Ascending aorta (tissue), 2 donors: ENCODE results near the gene ZBTB7A. TPM values are rescaled to one million over a fixed set of nuclear protein-coding genes. Genes with fewer than 3 reads are reported as not detected.
"Not testable (repeated sequence)": the region's sequence is repeated elsewhere in the genome, so short reads cannot be mapped to it uniquely, and the experiment has no call there.

Experiments
- DNase-seq, 2 donors: peaks; one replicate each; pipeline ENCODE4 v3.0.0-alpha.2; 2019; ENCODE audit warnings: low spot score in 2 of 2
- H3K27ac ChIP-seq, 2 donors: fragments of 200-600 bp; sonication (generic); one replicate each; pipeline ENCODE4 v1.5.1; 2016 to 2017; ENCODE audit warnings: mild to moderate bottlenecking in 1 of 2
- H3K27me3 ChIP-seq: fragments of 200-600 bp; sonication (generic); one replicate; pipeline ENCODE4 v1.5.1; 2017
- H3K36me3 ChIP-seq, 2 donors: fragments of 200-600 bp; sonication (generic); one replicate each; pipeline ENCODE4 v1.5.1; 2016
- H3K4me1 ChIP-seq, 2 donors: fragments of 200-600 bp; sonication (generic); one replicate each; pipeline ENCODE4 v1.5.1; 2016 to 2017; ENCODE audit warnings: mild to moderate bottlenecking in 1 of 2
- H3K4me3 ChIP-seq, 2 donors: fragments of 200-600 bp; sonication (generic); one replicate each; pipeline ENCODE4 v1.5.1; 2016 to 2017; ENCODE audit warnings: mild to moderate bottlenecking in 1 of 2
- H3K9me3 ChIP-seq, 2 donors: fragments of 200-600 bp; sonication (generic); one replicate each; pipeline ENCODE4 v1.5.1; 2016
- intact Hi-C: fragments of 100-400 bp; cut with DNase I; formaldehyde crosslinking; loops from one replicate; pipeline ENCODE4 v1.15.1; 2023
- total RNA-seq: library from RNA; depleted of rRNA; stranded (reverse); fragments of >200 nt; gene quantifications from one replicate; pipeline ENCODE4 v1.1.0, GENCODE V29; 2016
- TF ChIP-seq, protein P1 (sequence below), 3 experiments: fragments of 200-600 bp in 2 of 3; fragments of 450-650 bp in 1 of 3; sonication (generic) in 2 of 3; IDR thresholded peaks; one replicate each; pipeline ENCODE4 v1.5.1; 2016 to 2019; ENCODE audit warnings: antibody characterized with exemption in 3 of 3, mild to moderate bottlenecking in 1 of 3, moderate library complexity in 1 of 3

ZBTB7A gene
- total RNA-seq, 1 donor from 2014 or later: 76.4 TPM

DNA sequence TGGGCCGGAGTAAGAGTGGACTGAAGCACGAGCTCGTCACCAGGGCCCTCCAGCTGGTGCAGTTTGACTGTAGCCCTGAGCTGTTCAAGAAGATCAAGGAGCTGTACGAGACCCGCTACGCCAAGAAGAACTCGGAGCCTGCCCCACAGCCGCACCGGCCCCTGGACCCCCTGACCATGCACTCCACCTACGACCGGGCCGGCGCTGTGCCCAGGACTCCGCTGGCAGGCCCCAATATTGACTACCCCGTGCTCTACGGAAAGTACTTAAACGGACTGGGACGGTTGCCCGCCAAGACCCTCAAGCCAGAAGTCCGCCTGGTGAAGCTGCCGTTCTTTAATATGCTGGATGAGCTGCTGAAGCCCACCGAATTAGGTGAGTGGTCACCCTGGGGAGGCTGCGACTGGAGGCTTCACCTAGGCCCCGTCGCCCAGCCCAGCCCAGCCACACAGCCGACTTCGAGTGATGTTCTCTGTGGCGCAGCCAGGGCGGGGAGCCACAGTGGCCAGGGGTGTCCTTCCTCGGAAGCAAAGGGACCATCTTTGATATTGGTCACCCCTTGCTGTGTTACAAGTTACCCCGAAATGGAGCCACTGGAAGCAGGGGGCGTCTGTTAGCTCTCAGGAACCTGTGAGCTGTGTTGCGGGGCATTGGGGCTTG is 53.6 kb downstream of the ZBTB7A start:
- Histone ChIP-seq H3K36me3 (peaks cover 22 to 23% of the 10 kb centered on the region in 2 donors), H3K9me3 (no peaks in the 10 kb centered on the region), H3K4me3 (no peak overlapping the region), H3K27me3 (no peaks in the 10 kb centered on the region), H3K27ac (no peak overlapping the region), H3K4me1 (peaks cover 5 to 45% of the 10 kb centered on the region in 2 donors)
- intact Hi-C loops: no loop called here
- no peak for DNase-seq
- TF ChIP-seq, protein P1, sequence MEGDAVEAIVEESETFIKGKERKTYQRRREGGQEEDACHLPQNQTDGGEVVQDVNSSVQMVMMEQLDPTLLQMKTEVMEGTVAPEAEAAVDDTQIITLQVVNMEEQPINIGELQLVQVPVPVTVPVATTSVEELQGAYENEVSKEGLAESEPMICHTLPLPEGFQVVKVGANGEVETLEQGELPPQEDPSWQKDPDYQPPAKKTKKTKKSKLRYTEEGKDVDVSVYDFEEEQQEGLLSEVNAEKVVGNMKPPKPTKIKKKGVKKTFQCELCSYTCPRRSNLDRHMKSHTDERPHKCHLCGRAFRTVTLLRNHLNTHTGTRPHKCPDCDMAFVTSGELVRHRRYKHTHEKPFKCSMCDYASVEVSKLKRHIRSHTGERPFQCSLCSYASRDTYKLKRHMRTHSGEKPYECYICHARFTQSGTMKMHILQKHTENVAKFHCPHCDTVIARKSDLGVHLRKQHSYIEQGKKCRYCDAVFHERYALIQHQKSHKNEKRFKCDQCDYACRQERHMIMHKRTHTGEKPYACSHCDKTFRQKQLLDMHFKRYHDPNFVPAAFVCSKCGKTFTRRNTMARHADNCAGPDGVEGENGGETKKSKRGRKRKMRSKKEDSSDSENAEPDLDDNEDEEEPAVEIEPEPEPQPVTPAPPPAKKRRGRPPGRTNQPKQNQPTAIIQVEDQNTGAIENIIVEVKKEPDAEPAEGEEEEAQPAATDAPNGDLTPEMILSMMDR (IDR thresholded peaks at IDR 0.05): no peak

DNA sequence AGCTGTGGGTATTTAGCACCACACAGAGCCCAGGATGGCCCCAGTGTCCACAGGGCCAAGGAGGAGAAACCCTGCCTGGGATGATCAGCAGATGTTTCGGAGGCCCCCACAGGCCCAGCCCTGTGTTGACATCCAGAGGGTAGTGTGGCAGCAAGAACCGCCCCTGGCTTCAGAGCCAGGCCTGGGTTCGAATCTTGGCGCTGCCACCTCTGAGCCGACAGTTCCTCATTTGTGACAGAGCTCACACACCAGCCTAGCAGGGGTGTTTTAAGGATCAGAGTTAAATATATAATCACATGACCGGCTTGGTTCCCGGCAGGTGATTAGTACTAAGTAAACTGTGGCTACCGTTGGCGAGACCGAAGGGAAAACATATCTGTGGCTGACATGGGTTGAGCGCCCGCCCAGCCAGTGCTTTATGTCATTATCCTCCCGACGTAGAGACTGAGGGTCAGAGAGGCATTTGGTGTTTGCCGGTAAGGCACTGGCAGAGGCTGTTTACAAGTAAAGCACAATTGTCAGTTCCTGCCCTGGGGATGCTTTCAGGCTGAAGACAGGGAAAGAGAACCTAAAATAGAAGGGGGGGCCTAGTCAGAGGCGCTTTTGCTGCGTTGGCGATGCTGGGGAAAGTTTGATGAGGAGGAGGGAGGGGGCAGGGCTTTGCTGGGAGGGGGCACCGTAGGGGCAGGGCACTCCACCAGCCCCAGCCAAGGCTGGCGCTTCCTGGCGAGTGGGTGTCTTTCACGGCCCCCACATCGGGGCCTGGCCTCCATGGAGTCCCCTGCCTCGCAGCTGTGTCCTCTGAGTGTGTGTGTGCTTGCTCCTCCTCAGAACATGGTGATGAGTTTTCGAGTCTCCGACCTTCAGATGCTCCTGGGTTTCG is 54.4 kb downstream of the ZBTB7A start:
- intact Hi-C loops: no loop called here
- Histone ChIP-seq H3K4me1 (peaks cover 5 to 45% of the 10 kb centered on the region in 2 donors), H3K27me3 (no peaks in the 10 kb centered on the region), H3K27ac (no peak overlapping the region), H3K4me3 (no peak overlapping the region), H3K9me3 (no peaks in the 10 kb centered on the region), H3K36me3 (peaks cover 22 to 23% of the 10 kb centered on the region in 2 donors)
- TF ChIP-seq, protein P1 (IDR thresholded peaks at IDR 0.05): no peak
- DNase-seq: no peak

DNA sequence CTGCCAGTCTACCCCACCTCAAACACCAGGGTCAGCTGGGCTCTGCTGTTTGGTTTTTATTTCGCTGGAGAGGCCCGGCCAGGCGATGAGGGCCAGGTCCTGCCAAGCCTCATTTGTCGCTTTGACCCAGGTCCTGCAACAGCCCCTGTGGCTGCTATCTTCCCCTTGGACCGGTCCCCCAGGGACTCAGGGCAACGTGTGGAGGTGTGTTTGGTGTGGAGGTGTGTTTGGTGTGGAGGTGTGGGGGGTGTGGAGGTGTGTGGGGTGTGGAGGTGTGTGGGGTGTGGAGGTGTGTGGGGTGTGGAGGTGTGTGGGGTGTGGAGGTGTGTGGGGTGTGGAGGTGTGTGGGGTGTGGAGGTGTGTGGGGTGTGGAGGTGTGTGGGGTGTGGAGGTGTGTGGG is 55.3 kb downstream of the ZBTB7A start:
- H3K36me3 ChIP-seq: peaks cover 22 to 23% of the 10 kb centered on the region in 2 donors
- H3K4me3 ChIP-seq, intact Hi-C loops, H3K27ac ChIP-seq, DNase-seq, H3K27me3 ChIP-seq, H3K9me3 ChIP-seq: not testable (repeated sequence)
- H3K4me1 ChIP-seq: peaks cover 5 to 47% of the 10 kb centered on the region in 2 donors

DNA sequence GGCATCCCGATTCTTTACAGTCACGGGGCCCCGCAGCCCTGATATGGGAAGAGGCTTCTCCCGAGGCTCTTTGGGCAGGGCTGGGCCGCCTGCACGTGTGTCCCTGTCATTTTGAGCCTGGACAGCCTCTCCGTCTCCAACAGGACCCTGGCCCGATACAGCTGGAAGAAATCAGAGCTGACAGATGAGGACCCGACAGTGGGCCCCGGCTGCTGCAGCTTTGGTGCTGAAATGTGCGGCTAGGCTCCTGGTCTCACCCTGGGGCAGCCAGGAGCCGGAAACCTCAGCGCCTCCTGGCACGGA is 55.9 kb downstream of the ZBTB7A start:
- peaks cover 5 to 42% of the 10 kb centered on the region in 2 donors for H3K4me1 ChIP-seq
- no peaks in the 10 kb centered on the region for H3K9me3 ChIP-seq
- H3K36me3 ChIP-seq: peaks cover 22 to 23% of the 10 kb centered on the region in 2 donors
- TF ChIP-seq, protein P1 (IDR thresholded peaks at IDR 0.05): no peak
- H3K27ac ChIP-seq: no peak overlapping the region
- H3K4me3 ChIP-seq: no peak overlapping the region
- H3K27me3 ChIP-seq: no peaks in the 10 kb centered on the region
- intact Hi-C loops: no loop called here
- DNase-seq: no peak

DNA sequence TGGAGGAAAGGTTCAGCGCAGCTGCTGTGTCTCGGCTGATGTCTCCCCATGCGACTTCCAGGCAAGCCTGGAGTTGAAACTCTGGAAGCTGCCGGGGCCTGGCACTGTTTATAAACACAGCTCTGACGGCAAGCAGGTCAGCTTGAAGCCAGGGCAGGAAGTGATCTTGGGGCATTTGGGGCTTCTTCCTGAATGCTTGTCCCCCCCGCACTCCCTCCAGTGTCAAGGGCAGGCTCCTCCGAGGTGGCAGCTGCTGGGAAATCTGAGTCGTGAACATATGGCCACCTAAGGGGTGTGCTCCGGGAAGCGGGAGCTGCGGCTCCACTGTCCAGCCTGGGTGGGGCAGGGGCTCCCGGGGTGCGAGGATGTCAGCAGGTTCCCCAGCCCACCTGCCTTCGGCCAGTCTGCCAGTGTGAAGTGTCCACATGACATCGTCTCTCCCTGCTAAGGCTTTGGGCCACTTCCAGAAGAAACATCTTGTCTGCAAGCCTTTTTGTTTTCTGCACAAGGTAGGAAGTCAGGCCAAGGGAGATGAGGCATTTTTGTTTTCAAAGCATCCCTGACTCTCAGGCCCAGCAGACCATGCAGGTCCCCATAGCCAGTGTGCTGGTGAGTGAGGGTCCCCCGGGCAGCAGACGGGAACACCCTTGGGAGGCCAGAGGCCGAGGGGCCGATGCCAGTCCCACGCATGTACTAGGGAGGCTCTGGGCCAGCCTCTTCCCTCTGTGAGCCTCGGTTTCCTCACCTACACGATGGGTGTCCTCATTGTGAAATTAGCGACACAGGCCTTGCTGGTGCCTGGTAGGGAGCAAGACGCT is 56.5 kb downstream of the ZBTB7A start:
- Histone ChIP-seq H3K4me1 (peaks cover 5 to 37% of the 10 kb centered on the region in 2 donors), H3K27ac (no peak overlapping the region)
- intact Hi-C loops: no loop called here

More for the DNA sequence above, 56.5 kb downstream of the ZBTB7A start:
- peaks cover 22 to 23% of the 10 kb centered on the region in 2 donors for H3K36me3 ChIP-seq
- DNase-seq: no peak
- H3K9me3 ChIP-seq: no peaks in the 10 kb centered on the region
- TF ChIP-seq, protein P1 (IDR thresholded peaks at IDR 0.05): no peak
- H3K27me3 ChIP-seq: no peaks in the 10 kb centered on the region
- no peak overlapping the region for H3K4me3 ChIP-seq
